Rectal smooth muscle tissue (tissue), 1 donor: Measurements from ENCODE around the gene CTNND2.

Experiments
- H3K27ac ChIP-seq: one replicate; pipeline ENCODE4 v1.7.0; 2013; ENCODE audit warnings: low read depth, low read length, inconsistent platforms
- H3K27me3 ChIP-seq: one replicate; pipeline ENCODE4 v1.7.0; 2013; ENCODE audit warnings: low read length; ENCODE audit not compliant: control insufficient read depth, insufficient read depth
- H3K36me3 ChIP-seq: one replicate; pipeline ENCODE4 v1.7.0; 2013; ENCODE audit warnings: low read length; ENCODE audit not compliant: control insufficient read depth, insufficient read depth
- H3K4me1 ChIP-seq: one replicate; pipeline ENCODE4 v1.7.0; 2013; ENCODE audit warnings: low read length; ENCODE audit not compliant: control insufficient read depth, insufficient read depth
- H3K4me3 ChIP-seq: one replicate; pipeline ENCODE4 v1.7.0; 2013; ENCODE audit warnings: low read length
- H3K9ac ChIP-seq: one replicate; pipeline ENCODE4 v1.7.0; 2013; ENCODE audit warnings: low read length

CTNND2 gene

GRCh38 chr5:11064763-11065450, 839.3 kb downstream of the CTNND2 start:
- no peaks in the 10 kb centered on the region for H3K4me1 ChIP-seq
- H3K27me3 ChIP-seq, result no peaks in the 10 kb centered on the region
- H3K4me3 ChIP-seq, result no peak overlapping the region
- H3K27ac ChIP-seq, result no peak overlapping the region
- no peak overlapping the region for H3K9ac ChIP-seq
- no peaks in the 10 kb centered on the region for H3K36me3 ChIP-seq

GRCh38 chr5:11062397-11062796, 841.8 kb downstream of the CTNND2 start:
- Histone ChIP-seq H3K9ac (no peak overlapping the region), H3K27ac (no peak overlapping the region), H3K36me3 (no peaks in the 10 kb centered on the region), H3K4me1 (no peaks in the 10 kb centered on the region), H3K4me3 (no peak overlapping the region), H3K27me3 (no peaks in the 10 kb centered on the region)

GRCh38 chr5:11056560-11056959, 847.7 kb downstream of the CTNND2 start:
- H3K9ac ChIP-seq, result no peak overlapping the region
- no peaks in the 10 kb centered on the region for H3K4me1 ChIP-seq
- no peaks in the 10 kb centered on the region for H3K36me3 ChIP-seq
- no peak overlapping the region for H3K4me3 ChIP-seq
- no peak overlapping the region for H3K27ac ChIP-seq
- no peaks in the 10 kb centered on the region for H3K27me3 ChIP-seq

GRCh38 chr5:11054014-11054413, 850.2 kb downstream of the CTNND2 start:
- no peak overlapping the region for H3K4me3 ChIP-seq
- H3K27me3 ChIP-seq, result no peaks in the 10 kb centered on the region
- no peak overlapping the region for H3K9ac ChIP-seq
- H3K27ac ChIP-seq, result no peak overlapping the region
- H3K36me3 ChIP-seq, result no peaks in the 10 kb centered on the region
- no peaks in the 10 kb centered on the region for H3K4me1 ChIP-seq

- H3K4me3 ChIP-seq, result no peak overlapping the region
- H3K4me1 ChIP-seq, result no peaks in the 10 kb centered on the region
- H3K36me3 ChIP-seq, result no peaks in the 10 kb centered on the region
- no peak overlapping the region for H3K27ac ChIP-seq
- H3K9ac ChIP-seq, result no peak overlapping the region
- no peaks in the 10 kb centered on the region for H3K27me3 ChIP-seq
These were observed 851.4 kb downstream of the CTNND2 start for GRCh38 chr5:11052871-11053270.

- Histone ChIP-seq H3K9ac (no peak overlapping the region), H3K27me3 (no peaks in the 10 kb centered on the region), H3K36me3 (no peaks in the 10 kb centered on the region), H3K4me1 (no peaks in the 10 kb centered on the region), H3K4me3 (no peak overlapping the region), H3K27ac (no peak overlapping the region)
These were observed 853.5 kb downstream of the CTNND2 start for GRCh38 chr5:11050596-11051304.

GRCh38 chr5:11048760-11049159, 855.5 kb downstream of the CTNND2 start:
- Histone ChIP-seq H3K27me3 (no peaks in the 10 kb centered on the region), H3K36me3 (no peaks in the 10 kb centered on the region), H3K27ac (no peak overlapping the region), H3K9ac (no peak overlapping the region), H3K4me1 (no peaks in the 10 kb centered on the region), H3K4me3 (no peak overlapping the region)

- Histone ChIP-seq H3K4me1 (no peaks in the 10 kb centered on the region), H3K27me3 (no peaks in the 10 kb centered on the region), H3K36me3 (no peaks in the 10 kb centered on the region), H3K27ac (no peak overlapping the region), H3K9ac (no peak overlapping the region), H3K4me3 (no peak overlapping the region)
These were observed 856.6 kb downstream of the CTNND2 start for GRCh38 chr5:11047625-11048024.

GRCh38 chr5:11047030-11047429, 857.2 kb downstream of the CTNND2 start:
- H3K4me1 ChIP-seq, result no peaks in the 10 kb centered on the region
- no peak overlapping the region for H3K9ac ChIP-seq
- H3K36me3 ChIP-seq, result no peaks in the 10 kb centered on the region
- H3K4me3 ChIP-seq, result no peak overlapping the region
- no peak overlapping the region for H3K27ac ChIP-seq
- H3K27me3 ChIP-seq, result no peaks in the 10 kb centered on the region

- no peaks in the 10 kb centered on the region for H3K4me1 ChIP-seq
- H3K36me3 ChIP-seq, result no peaks in the 10 kb centered on the region
- no peaks in the 10 kb centered on the region for H3K27me3 ChIP-seq
- no peak overlapping the region for H3K9ac ChIP-seq
- no peak overlapping the region for H3K4me3 ChIP-seq
- no peak overlapping the region for H3K27ac ChIP-seq
These were observed 858.1 kb downstream of the CTNND2 start for GRCh38 chr5:11046160-11046559.

- Histone ChIP-seq H3K27ac (no peak overlapping the region), H3K27me3 (no peaks in the 10 kb centered on the region), H3K9ac (no peak overlapping the region), H3K36me3 (no peaks in the 10 kb centered on the region), H3K4me3 (no peak overlapping the region), H3K4me1 (no peaks in the 10 kb centered on the region)
These were observed 858.8 kb downstream of the CTNND2 start for GRCh38 chr5:11045411-11045810.

GRCh38 chr5:11044581-11044980, 859.7 kb downstream of the CTNND2 start:
- Histone ChIP-seq H3K27me3 (no peaks in the 10 kb centered on the region), H3K4me3 (no peak overlapping the region), H3K4me1 (no peaks in the 10 kb centered on the region), H3K27ac (no peak overlapping the region), H3K9ac (no peak overlapping the region), H3K36me3 (no peaks in the 10 kb centered on the region)

GRCh38 chr5:11043881-11044280, 860.4 kb downstream of the CTNND2 start:
- no peak overlapping the region for H3K4me3 ChIP-seq
- H3K4me1 ChIP-seq, result no peaks in the 10 kb centered on the region
- no peaks in the 10 kb centered on the region for H3K36me3 ChIP-seq
- no peak overlapping the region for H3K9ac ChIP-seq
- no peak overlapping the region for H3K27ac ChIP-seq
- H3K27me3 ChIP-seq, result no peaks in the 10 kb centered on the region
